ENCODE measurements around the gene MRPL52.

DNA sequence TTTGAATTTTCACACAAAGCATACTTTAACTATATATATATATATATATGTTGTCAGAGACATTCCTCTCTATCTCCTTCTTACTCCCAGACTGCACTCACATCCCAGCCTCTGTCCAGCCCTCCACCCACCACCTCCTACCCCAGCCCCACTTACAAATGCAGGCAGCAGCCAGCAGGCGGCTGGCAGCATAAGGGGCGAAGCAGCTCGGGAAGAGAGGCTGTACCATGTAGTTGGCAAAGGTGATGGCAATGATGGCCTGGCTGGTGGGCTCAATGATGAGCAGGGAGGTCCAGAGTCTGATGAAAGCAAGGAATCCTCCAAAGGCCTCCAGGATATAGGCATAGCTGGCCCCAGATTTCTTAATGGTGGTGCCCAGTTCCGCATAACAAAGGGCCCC lies 16.9 kb upstream of the MRPL52 start:
- TF ChIP-seq POLR2AphosphoS5 (IDR thresholded peaks at IDR 0.05; ENCODE audit: low read depth, low read length) (no peak), POLR2A (IDR thresholded peaks at IDR 0.05; ENCODE audit: low read depth, low read length) (no peak)
